GM18526 (cell line): Measurements from ENCODE around the gene SURF4.

ENCODE experiments used
- POLR2A ChIP-seq: IDR thresholded peaks from 3 replicates; pipeline ENCODE4 v1.6.1; 2011; ENCODE audit not compliant: insufficient read length; ENCODE audit errors: extremely low read depth

The SURF4 gene

GRCh38 chr9:133404454-133405002 lies 28.7 kb upstream of the SURF4 start:
- no peak for TF ChIP-seq POLR2A

GRCh38 chr9:133403766-133404453 lies 28.1 kb upstream of the SURF4 start:
- no peak for TF ChIP-seq POLR2A

GRCh38 chr9:133402689-133403088 lies 26.8 kb upstream of the SURF4 start:
- TF ChIP-seq POLR2A, result no peak

- TF ChIP-seq POLR2A, result no peak
Observed at GRCh38 chr9:133401588-133401987, 25.7 kb upstream of the SURF4 start.

- no peak for TF ChIP-seq POLR2A
Observed at GRCh38 chr9:133400292-133400691, 24.4 kb upstream of the SURF4 start.

GRCh38 chr9:133397895-133398294 lies 22.0 kb upstream of the SURF4 start:
- no peak for TF ChIP-seq POLR2A

- no peak for TF ChIP-seq POLR2A
Observed at GRCh38 chr9:133397370-133397769, 21.5 kb upstream of the SURF4 start.

GRCh38 chr9:133396952-133397351 lies 21.1 kb upstream of the SURF4 start:
- no peak for TF ChIP-seq POLR2A

GRCh38 chr9:133394687-133395271 lies 18.9 kb upstream of the SURF4 start:
- no peak for TF ChIP-seq POLR2A

- TF ChIP-seq POLR2A, result no peak
Observed at GRCh38 chr9:133393399-133393798, 17.5 kb upstream of the SURF4 start.

- no peak for TF ChIP-seq POLR2A
Observed at GRCh38 chr9:133390713-133391112, 14.9 kb upstream of the SURF4 start.

GRCh38 chr9:133389562-133389961 lies 13.7 kb upstream of the SURF4 start:
- TF ChIP-seq POLR2A, result no peak

GRCh38 chr9:133389025-133389557 lies 13.2 kb upstream of the SURF4 start:
- TF ChIP-seq POLR2A, result no peak

- no peak for TF ChIP-seq POLR2A
Observed at GRCh38 chr9:133387680-133388079, 11.8 kb upstream of the SURF4 start.

GRCh38 chr9:133386338-133386737 lies 10.5 kb upstream of the SURF4 start:
- no peak for TF ChIP-seq POLR2A

GRCh38 chr9:133385452-133385851 lies 9.6 kb upstream of the SURF4 start:
- no peak for TF ChIP-seq POLR2A

GRCh38 chr9:133384736-133385321 lies 9.0 kb upstream of the SURF4 start:
- no peak for TF ChIP-seq POLR2A

- TF ChIP-seq POLR2A, result no peak
Observed at GRCh38 chr9:133383438-133383837, 7.6 kb upstream of the SURF4 start.
